ENCODE measurements around the gene TNNC1. TPM values are rescaled to one million over a fixed set of nuclear protein-coding genes. Genes with fewer than 3 reads are reported as not detected.

Gene TNNC1
- total RNA-seq, 2 experiments from 2014 or later, result 4.8 to 5.9 TPM

DNA sequence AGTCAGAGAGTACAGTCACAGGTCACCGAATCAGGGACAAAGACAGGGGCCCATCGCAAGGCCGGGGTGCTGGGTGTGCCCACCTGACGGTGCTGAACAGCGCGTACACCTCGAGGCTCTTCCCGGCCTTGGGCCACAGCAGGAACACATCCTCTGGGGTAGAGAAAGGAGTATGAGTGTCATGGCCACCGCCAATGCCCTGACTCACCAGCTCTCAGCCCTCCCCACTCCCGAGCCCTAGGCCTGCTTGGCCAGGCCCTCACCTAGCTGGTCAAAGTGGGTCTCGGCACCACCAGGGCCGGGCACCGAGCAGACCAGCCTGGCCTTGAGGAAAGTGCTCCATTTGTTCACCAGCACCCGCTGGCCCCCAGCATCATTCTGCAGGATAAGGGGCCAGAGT, 13.2 kb downstream of the TNNC1 start:
- ATAC-seq (no peak), DNase-seq (no peak)
- ChIA-PET CTCF (interaction anchor here (1.1 to 2.0 kb wide), 3 partner anchors 12 to 13 kb away, joined by 3 to 5 read pairs (median 4); partner anchors contain the start of gene TNNC1), POLR2A (interaction anchor here (0.7 kb wide), 1 partner anchor 36 kb away, joined by 3 read pairs; no protein-coding TSS in a partner anchor)
- Mint-ChIP-seq H3K36me3 (ENCODE audit: low read depth) (no peaks in the 10 kb centered on the region), H3K4me1 (ENCODE audit: low read depth) (peaks cover 2% of the 10 kb centered on the region), H3K9me3 (no peaks in the 10 kb centered on the region), H3K27ac (no peak overlapping the region), H3K27me3 (no peaks in the 10 kb centered on the region), H3K4me3 (no peak overlapping the region)
- intact Hi-C loops (cut with micrococcal nuclease), result no loop called here
- TF ChIP-seq, protein P1, sequence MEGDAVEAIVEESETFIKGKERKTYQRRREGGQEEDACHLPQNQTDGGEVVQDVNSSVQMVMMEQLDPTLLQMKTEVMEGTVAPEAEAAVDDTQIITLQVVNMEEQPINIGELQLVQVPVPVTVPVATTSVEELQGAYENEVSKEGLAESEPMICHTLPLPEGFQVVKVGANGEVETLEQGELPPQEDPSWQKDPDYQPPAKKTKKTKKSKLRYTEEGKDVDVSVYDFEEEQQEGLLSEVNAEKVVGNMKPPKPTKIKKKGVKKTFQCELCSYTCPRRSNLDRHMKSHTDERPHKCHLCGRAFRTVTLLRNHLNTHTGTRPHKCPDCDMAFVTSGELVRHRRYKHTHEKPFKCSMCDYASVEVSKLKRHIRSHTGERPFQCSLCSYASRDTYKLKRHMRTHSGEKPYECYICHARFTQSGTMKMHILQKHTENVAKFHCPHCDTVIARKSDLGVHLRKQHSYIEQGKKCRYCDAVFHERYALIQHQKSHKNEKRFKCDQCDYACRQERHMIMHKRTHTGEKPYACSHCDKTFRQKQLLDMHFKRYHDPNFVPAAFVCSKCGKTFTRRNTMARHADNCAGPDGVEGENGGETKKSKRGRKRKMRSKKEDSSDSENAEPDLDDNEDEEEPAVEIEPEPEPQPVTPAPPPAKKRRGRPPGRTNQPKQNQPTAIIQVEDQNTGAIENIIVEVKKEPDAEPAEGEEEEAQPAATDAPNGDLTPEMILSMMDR (IDR thresholded peaks at IDR 0.05), result no peak

DNA sequence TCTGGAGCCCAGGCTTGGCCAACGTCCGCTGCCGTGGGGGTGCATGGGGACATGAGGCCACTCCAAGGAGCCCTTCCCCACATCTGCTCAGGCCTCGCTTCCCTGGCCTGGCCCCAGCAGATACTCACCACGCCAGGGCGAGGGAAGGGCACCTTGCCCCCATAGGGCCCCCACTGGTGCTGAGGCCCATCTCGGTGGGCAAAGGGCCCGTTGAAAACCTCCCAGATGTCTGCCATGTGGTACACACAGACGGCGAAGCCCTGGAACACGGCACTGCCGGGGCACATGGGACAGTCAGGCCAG, 13.6 kb downstream of the TNNC1 start:
- Mint-ChIP-seq H3K36me3 (ENCODE audit: low read depth) (no peaks in the 10 kb centered on the region), H3K4me1 (ENCODE audit: low read depth) (peaks cover 2% of the 10 kb centered on the region), H3K27me3 (no peaks in the 10 kb centered on the region), H3K9me3 (no peaks in the 10 kb centered on the region), H3K4me3 (no peak overlapping the region), H3K27ac (no peak overlapping the region)
- TF ChIP-seq, protein P1 (IDR thresholded peaks at IDR 0.05), result no peak
- ChIA-PET CTCF (interaction anchor here (1.7 kb wide), 1 partner anchor 13 kb away, joined by 5 read pairs; no protein-coding TSS in a partner anchor), POLR2A (no interaction called here)
- intact Hi-C loops (cut with micrococcal nuclease), result no loop called here
- no peak for ATAC-seq
- no peak for DNase-seq

DNA sequence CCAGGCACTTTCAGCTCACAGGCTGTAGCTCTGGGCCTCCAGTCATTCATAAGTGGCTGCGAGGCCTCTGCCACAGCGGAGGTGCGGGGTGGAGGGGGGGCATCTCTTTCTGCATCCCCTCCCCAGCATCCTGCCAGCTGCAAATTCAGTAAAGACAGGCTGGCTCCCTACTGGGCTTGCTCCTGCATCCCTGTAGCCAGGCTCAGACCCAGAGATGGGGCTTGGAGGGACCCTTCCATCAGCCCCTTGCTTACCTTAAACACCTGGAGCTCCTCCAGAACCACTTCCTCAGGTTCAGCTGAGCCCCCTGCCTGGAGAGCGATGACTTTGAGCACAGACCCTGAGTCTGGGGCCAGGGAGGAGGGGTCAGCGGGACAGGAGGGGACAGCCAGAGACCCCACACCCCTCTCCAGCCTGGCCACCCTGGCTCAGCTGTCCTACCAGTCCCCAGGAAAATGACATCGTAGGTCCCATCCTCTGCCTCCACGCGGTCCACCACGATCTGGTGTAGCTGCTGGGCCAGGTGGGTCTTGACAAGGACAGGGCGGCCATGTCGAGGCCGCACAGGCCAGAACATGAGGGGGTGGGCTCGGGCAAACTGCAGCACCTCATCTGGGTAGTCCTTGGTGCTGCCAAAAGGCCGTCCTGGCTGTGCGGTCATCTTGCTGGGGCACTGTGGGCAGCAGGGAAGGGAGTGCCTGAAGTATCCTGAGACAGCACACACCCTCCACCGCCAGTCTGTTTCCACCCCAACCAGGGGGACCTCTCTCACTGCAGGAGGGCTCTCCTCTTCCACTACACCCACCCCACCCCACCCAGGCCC, 14.2 kb downstream of the TNNC1 start:
- Mint-ChIP-seq H3K36me3 (ENCODE audit: low read depth) (no peaks in the 10 kb centered on the region), H3K4me1 (ENCODE audit: low read depth) (no peaks in the 10 kb centered on the region), H3K4me3 (no peak overlapping the region), H3K27ac (no peak overlapping the region), H3K27me3 (no peaks in the 10 kb centered on the region), H3K9me3 (no peaks in the 10 kb centered on the region)
- ATAC-seq, result no peak
- intact Hi-C loops (cut with micrococcal nuclease), result no loop called here
- ChIA-PET POLR2A (interaction anchor here (0.6 to 1.4 kb wide), 3 partner anchors 9 to 21 kb away, joined by 3 read pairs; no protein-coding TSS in a partner anchor), CTCF (interaction anchor here (1.5 kb wide), 1 partner anchor 11 kb away, joined by 7 read pairs; no protein-coding TSS in a partner anchor)
- TF ChIP-seq, protein P1 (IDR thresholded peaks at IDR 0.05), result no peak
- DNase-seq, result no peak

DNA sequence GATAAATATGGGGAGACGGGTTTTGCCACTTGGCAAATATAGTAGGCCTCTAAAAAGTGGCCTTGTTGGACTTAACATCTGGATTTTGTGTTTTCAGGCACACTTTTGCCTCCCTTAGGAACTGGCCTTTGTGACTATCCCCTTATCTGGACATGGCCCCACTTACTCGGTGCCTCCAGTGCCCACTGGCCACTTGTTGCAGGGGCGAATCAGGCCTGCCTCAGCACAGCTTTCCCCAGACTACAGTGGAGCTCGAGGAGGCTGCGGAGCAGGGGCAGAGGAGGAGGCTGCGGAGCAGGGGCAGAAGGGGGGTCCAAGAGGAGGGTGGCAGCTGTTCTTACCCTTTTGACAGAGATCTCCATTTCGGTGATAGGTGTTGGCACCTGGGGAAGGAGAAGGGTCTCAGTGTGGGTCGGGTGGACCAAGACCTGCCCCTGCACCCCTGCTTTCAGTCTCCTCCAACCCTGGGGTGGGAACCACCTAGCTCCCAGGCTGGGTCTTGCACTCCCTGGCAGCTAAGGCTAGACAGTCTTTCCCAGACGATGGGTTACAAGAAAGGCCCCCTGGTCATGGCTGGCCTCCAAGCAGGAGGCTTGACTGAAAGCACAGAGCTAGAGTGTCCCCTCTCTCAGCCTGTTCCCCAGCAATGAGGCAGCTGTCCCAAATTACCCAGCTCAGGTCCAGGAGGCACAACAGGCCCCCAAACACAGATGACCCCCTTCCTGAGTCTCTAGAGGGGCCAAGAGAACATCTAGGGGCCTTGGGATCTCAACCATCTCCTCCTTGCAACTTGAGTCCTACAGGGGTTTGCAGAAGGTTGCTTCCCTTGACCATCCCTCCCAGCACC, 15.0 kb downstream of the TNNC1 start:
- Mint-ChIP-seq H3K4me1 (ENCODE audit: low read depth) (no peaks in the 10 kb centered on the region), H3K36me3 (ENCODE audit: low read depth) (no peaks in the 10 kb centered on the region), H3K27me3 (no peaks in the 10 kb centered on the region), H3K9me3 (no peaks in the 10 kb centered on the region), H3K27ac (no peak overlapping the region), H3K4me3 (no peak overlapping the region)
- DNase-seq (no peak), ATAC-seq (no peak)
- TF ChIP-seq, protein P1 (IDR thresholded peaks at IDR 0.05), result no peak
- ChIA-PET CTCF (interaction anchor here (1.5 kb wide), 1 partner anchor 11 kb away, joined by 7 read pairs; no protein-coding TSS in a partner anchor), POLR2A (interaction anchor here (0.6 to 1.4 kb wide), 3 partner anchors 10 to 22 kb away, joined by 3 read pairs; no protein-coding TSS in a partner anchor)
- intact Hi-C loops (cut with micrococcal nuclease), result no loop called here

Data from activated CD8-positive, alpha-beta T cell treated with anti-CD3 and anti-CD28 coated beads for 36 hours (primary cell).